Measurements from ENCODE around the gene INSIG2. TPM values are rescaled to one million over a fixed set of nuclear protein-coding genes. Genes with fewer than 3 reads are reported as not detected.

The INSIG2 gene
- total RNA-seq, 1 experiment from 2014 or later, result 8.7 TPM

- H3K9me3 ChIP-seq (ENCODE audit: control insufficient read depth, low read depth, low read length), result no peaks in the 10 kb centered on the region
- H3K79me1 ChIP-seq (ENCODE audit: insufficient read depth, low read depth, low read length, poor library complexity, severe bottlenecking), result no peaks in the 10 kb centered on the region
- no peak overlapping the region for H3K4me3 Mint-ChIP-seq
- H4K5ac ChIP-seq (ENCODE audit: insufficient read length, low read depth, low read length), result no peak overlapping the region
- H3K23ac ChIP-seq (ENCODE audit: insufficient read length, low read depth, low read length), result no peak overlapping the region
- no peak overlapping the region for H3T11ph ChIP-seq (ENCODE audit: low read length)
- H3K4me2 ChIP-seq (ENCODE audit: insufficient read depth, insufficient read length, low read length), result no peak overlapping the region
- no peak overlapping the region for H2BK20ac ChIP-seq (ENCODE audit: low read depth, low read length, poor library complexity, severe bottlenecking)
- DNase-seq, result no peak
- H3K23me2 ChIP-seq (ENCODE audit: insufficient read length, low read depth, low read length, poor library complexity, severe bottlenecking), result no peaks in the 10 kb centered on the region
- H2AFZ ChIP-seq (ENCODE audit: low read length), result no peak overlapping the region
- H3K18ac ChIP-seq (ENCODE audit: insufficient read length, low read depth, low read length), result no peak overlapping the region
- no CpG with 5 or more reads among the region's 3 CpGs for WGBS (ENCODE audit: extremely low coverage, insufficient read length, low lambda C conversion rate)
- no peaks in the 10 kb centered on the region for H3K9me3 Mint-ChIP-seq
- H3K14ac ChIP-seq (ENCODE audit: insufficient read depth, low read length), result no peak overlapping the region
- no peaks in the 10 kb centered on the region for H3K79me2 ChIP-seq (ENCODE audit: insufficient read depth, low read length)
- no peak overlapping the region for H2BK120ac ChIP-seq (ENCODE audit: low read depth, low read length, poor library complexity, severe bottlenecking)
- no peak overlapping the region for H2BK5ac ChIP-seq (ENCODE audit: insufficient read length, low read length)
- H2BK15ac ChIP-seq (ENCODE audit: low read depth, low read length), result no peak overlapping the region
- no peak overlapping the region for H2AK5ac ChIP-seq (ENCODE audit: insufficient read length, low read length)
- no peak overlapping the region for H4K91ac ChIP-seq (ENCODE audit: insufficient read length, low read depth, low read length)
- H3K27ac ChIP-seq (ENCODE audit: insufficient read length, low read depth, low read length), result no peak overlapping the region
- no peaks in the 10 kb centered on the region for H3K4me1 ChIP-seq (ENCODE audit: insufficient read depth, low read length)
- peaks cover 5 to 8% of the 10 kb centered on the region in 2 experiments for H3K4me1 Mint-ChIP-seq
- no peak overlapping the region for H4K8ac ChIP-seq (replicated peaks; ENCODE audit: insufficient read length, low read depth, low read length)
- H3K27me3 Mint-ChIP-seq (ENCODE audit: low read depth), result peaks cover 4% of the 10 kb centered on the region; the same call in 1 of the 2 replicates
- no peaks in the 10 kb centered on the region for H3K36me3 Mint-ChIP-seq (ENCODE audit: insufficient read depth in 1 of 3, low read depth in 3 of 3)
- H4K20me1 ChIP-seq (ENCODE audit: control insufficient read depth, insufficient read depth, insufficient read length), result no peaks in the 10 kb centered on the region
- H3K9ac ChIP-seq (ENCODE audit: extremely low read depth, insufficient read length, low read length), result no peak overlapping the region
- no peaks in the 10 kb centered on the region for H3K27me3 ChIP-seq (ENCODE audit: insufficient read depth, low read length)
- TF ChIP-seq, protein P1, sequence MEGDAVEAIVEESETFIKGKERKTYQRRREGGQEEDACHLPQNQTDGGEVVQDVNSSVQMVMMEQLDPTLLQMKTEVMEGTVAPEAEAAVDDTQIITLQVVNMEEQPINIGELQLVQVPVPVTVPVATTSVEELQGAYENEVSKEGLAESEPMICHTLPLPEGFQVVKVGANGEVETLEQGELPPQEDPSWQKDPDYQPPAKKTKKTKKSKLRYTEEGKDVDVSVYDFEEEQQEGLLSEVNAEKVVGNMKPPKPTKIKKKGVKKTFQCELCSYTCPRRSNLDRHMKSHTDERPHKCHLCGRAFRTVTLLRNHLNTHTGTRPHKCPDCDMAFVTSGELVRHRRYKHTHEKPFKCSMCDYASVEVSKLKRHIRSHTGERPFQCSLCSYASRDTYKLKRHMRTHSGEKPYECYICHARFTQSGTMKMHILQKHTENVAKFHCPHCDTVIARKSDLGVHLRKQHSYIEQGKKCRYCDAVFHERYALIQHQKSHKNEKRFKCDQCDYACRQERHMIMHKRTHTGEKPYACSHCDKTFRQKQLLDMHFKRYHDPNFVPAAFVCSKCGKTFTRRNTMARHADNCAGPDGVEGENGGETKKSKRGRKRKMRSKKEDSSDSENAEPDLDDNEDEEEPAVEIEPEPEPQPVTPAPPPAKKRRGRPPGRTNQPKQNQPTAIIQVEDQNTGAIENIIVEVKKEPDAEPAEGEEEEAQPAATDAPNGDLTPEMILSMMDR (conservative IDR thresholded peaks at IDR 0.05), result no peak
- H2BK12ac ChIP-seq (ENCODE audit: insufficient read length, low read depth, low read length), result no peak overlapping the region
- H3K27ac Mint-ChIP-seq, result no peak overlapping the region
- H3K56ac ChIP-seq (ENCODE audit: insufficient read length, low read depth, low read length), result no peak overlapping the region
- no peak overlapping the region for H3K4ac ChIP-seq (ENCODE audit: low read depth, low read length)
These were observed 37.9 kb upstream of the INSIG2 start for GRCh38 chr2:118050386-118050785.

Measured in H9 (cell line).